ENCODE measurements around the gene KCTD17. TPM values are rescaled to one million over a fixed set of nuclear protein-coding genes. Genes with fewer than 3 reads are reported as not detected.
A peak's percentile ranks its signal among the peaks of the same experiment; 100 is the strongest.

The KCTD17 gene
- total and polyA plus RNA-seq, 2 of the 13 experiments (the other 11 are each of a cell fraction or from before 2014, with no cell fraction given), result 5.3 to 11.7 TPM

DNA sequence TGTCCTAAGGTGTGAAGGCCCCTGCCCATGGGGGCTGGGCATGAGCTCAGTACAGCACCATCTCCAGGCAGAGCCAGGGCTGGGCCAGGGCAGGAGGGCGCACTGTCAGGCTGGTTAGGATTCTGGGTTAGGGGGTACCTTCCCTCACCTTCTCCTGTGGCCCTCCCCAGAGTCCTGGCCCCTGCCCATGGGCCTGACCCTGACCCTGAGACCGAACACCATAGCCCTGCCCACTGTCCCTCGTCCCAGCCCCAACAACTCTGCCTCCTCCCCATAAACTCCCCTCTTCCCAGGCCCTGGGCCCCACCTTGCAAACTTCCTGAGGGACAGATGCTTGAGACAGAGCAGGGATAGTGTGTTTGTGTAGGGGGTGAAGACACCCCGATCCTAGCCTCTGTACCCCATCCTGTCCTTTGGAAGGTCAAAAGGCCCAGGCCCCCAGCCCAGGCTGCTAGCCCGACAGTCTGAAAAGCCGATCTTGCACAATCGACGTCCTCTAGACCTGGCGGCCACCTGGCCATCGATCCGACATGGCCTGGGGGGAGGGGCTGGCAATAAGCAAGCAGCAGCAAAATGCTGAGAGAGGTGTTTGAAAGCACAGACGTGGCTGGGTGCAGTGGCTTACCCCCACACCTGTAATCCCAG is 60.7 kb downstream of the KCTD17 start (continued):
- TF ChIP-seq SCMH1 (CRISPR knock-in tag; IDR thresholded peaks at IDR 0.05; ENCODE audit: borderline replicate concordance), result no peak
- TF ChIP-seq HNRNPK (IDR thresholded peaks at IDR 0.05; ENCODE audit: low read depth, low read length, poor library complexity, severe bottlenecking), result no peak
- no peak for TF ChIP-seq MYNN (CRISPR knock-in tag; IDR thresholded peaks at IDR 0.05; ENCODE audit: low read depth)
- no peak for TF ChIP-seq ZNF773 (CRISPR knock-in tag; IDR thresholded peaks at IDR 0.05; ENCODE audit: borderline replicate concordance)
- TF ChIP-seq ZNF34 (CRISPR knock-in tag; IDR thresholded peaks at IDR 0.05; ENCODE audit: borderline replicate concordance), result no peak
- no peak for TF ChIP-seq ZNF335 (CRISPR knock-in tag; IDR thresholded peaks at IDR 0.05)
- TF ChIP-seq, protein P1, sequence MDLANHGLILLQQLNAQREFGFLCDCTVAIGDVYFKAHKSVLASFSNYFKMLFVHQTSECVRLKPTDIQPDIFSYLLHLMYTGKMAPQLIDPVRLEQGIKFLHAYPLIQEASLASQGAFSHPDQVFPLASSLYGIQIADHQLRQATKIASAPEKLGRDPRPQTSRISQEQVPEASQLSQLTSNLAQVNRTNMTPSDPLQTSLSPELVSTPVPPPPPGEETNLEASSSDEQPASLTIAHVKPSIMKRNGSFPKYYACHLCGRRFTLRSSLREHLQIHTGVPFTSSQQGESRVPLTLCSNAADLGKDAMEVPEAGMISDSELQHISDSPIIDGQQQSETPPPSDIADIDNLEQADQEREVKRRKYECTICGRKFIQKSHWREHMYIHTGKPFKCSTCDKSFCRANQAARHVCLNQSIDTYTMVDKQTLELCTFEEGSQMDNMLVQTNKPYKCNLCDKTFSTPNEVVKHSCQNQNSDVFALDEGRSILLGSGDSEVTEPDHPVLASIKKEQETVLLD (CRISPR knock-in tag; IDR thresholded peaks at IDR 0.05; ENCODE audit: low read depth), result no peak
- TF ChIP-seq ZFX (CRISPR knock-in tag; IDR thresholded peaks at IDR 0.05; ENCODE audit: low read depth), result peak; percentile 68
- 0 out of 4 replicates have a peak, but pooled peaks of 1 of the 2 experiments have one; percentile 45 for TF ChIP-seq KLF16 (CRISPR knock-in tag; IDR thresholded peaks at IDR 0.05)
- TF ChIP-seq ARHGAP35 (CRISPR knock-in tag; IDR thresholded peaks at IDR 0.05; ENCODE audit: borderline replicate concordance), result no peak
- TF ChIP-seq, protein P2, sequence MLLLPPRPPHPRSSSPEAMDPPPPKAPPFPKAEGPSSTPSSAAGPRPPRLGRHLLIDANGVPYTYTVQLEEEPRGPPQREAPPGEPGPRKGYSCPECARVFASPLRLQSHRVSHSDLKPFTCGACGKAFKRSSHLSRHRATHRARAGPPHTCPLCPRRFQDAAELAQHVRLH (CRISPR knock-in tag; IDR thresholded peaks at IDR 0.05; ENCODE audit: borderline replicate concordance, low read depth), result no peak
- no peak for TF ChIP-seq TOE1 (CRISPR knock-in tag; IDR thresholded peaks at IDR 0.05)
- TF ChIP-seq SRSF4 (IDR thresholded peaks at IDR 0.05; ENCODE audit: low read depth, low read length, poor library complexity, severe bottlenecking), result no peak
- TF ChIP-seq ZNF468 (CRISPR knock-in tag; IDR thresholded peaks at IDR 0.05), result no peak
- no peak for TF ChIP-seq SRSF1 (optimal IDR thresholded peaks at IDR 0.05; ENCODE audit: low read depth, low read length)
- TF ChIP-seq XBP1 (CRISPR knock-in tag; IDR thresholded peaks at IDR 0.05), result no peak
- no peak for TF ChIP-seq EZH2 (conservative IDR thresholded peaks at IDR 0.05; ENCODE audit: low read depth, low read length)
- TF ChIP-seq ZNF782 (CRISPR knock-in tag; IDR thresholded peaks at IDR 0.05; ENCODE audit: borderline replicate concordance), result peak; percentile 70; the same call in 1 of the 2 replicates
- no peak for TF ChIP-seq HNRNPLL (IDR thresholded peaks at IDR 0.05; ENCODE audit: low read depth, low read length, poor library complexity, severe bottlenecking)
- no peak for TF ChIP-seq RORA (CRISPR knock-in tag; IDR thresholded peaks at IDR 0.05)
- TF ChIP-seq, protein P3, sequence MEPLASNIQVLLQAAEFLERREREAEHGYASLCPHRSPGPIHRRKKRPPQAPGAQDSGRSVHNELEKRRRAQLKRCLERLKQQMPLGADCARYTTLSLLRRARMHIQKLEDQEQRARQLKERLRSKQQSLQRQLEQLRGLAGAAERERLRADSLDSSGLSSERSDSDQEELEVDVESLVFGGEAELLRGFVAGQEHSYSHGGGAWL (CRISPR knock-in tag; IDR thresholded peaks at IDR 0.05), result no peak
- 0 out of 2 replicates have a peak, but pooled peaks have one; percentile 20 for TF ChIP-seq MXD4 (CRISPR knock-in tag; IDR thresholded peaks at IDR 0.05)
- TF ChIP-seq ESRRA (CRISPR knock-in tag; IDR thresholded peaks at IDR 0.05; ENCODE audit: low read depth), result peak; percentile 89; the same call in 1 of the 2 replicates
- no peak for TF ChIP-seq RBAK (CRISPR knock-in tag; IDR thresholded peaks at IDR 0.05)
- TF ChIP-seq, protein P4, sequence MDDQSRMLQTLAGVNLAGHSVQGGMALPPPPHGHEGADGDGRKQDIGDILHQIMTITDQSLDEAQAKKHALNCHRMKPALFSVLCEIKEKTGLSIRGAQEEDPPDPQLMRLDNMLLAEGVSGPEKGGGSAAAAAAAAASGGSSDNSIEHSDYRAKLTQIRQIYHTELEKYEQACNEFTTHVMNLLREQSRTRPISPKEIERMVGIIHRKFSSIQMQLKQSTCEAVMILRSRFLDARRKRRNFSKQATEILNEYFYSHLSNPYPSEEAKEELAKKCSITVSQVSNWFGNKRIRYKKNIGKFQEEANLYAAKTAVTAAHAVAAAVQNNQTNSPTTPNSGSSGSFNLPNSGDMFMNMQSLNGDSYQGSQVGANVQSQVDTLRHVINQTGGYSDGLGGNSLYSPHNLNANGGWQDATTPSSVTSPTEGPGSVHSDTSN (CRISPR knock-in tag; IDR thresholded peaks at IDR 0.05; ENCODE audit: borderline replicate concordance), result no peak
- no peak for TF ChIP-seq IRF2 (CRISPR knock-in tag; IDR thresholded peaks at IDR 0.05)
